Stimulated activated CD8-positive, alpha-beta memory T cell treated with anti-CD3 and anti-CD28 coated beads, Interleukin-12 subunit alpha, Interleukin-12 subunit beta, amount 100 ng/mL, for 24 hours (primary cell): Measurements from ENCODE around the gene SARS2.
"Not testable (repeated sequence)": the region's sequence is repeated elsewhere in the genome, so short reads cannot be mapped to it uniquely, and the experiment has no call there.

ENCODE experiments used
- DNase-seq: peaks from one replicate; pipeline ENCODE4 v3.0.0-alpha.2; 2020; ENCODE audit errors: extremely low read depth

Gene SARS2

DNA sequence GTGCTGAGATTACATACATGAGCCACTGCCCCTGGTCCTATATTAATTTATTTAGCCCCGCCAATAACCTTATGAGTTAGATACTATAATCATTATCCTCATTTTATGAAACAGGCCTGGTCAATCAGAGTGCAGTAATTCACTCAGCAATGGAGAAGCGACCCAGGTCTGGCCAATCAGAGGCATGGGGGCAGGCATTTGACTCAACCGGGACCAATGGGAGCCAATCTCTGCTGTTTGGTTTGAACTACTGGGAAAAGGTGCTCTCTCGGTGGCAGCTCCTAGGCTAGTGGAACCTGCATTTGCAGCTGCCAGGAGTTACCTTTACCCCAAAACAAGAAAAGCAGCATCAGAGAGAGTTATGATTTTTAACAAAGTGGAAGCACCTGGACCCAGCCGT lies 37.7 kb downstream of the SARS2 start:
- no peak for DNase-seq

DNA sequence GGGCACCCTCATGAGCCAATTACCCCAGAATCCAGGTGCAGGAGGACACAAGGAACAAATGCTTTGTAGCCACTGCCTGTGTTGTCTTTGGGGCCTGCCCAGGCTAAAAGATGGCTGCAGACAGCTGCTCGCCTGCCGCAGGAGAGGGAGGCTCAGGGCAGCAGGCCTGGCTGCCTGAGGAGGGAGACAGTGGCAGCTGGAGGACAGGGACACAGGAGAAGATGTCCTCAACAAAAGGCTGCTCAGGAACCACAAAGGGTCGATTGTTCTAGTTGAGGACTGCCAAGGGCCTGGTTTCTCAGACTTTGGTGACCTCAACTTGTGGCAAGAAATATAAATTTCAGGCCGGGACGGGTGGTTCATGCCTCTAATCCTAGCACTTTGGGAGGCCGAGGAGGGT lies 38.8 kb downstream of the SARS2 start:
- no peak for DNase-seq

DNA sequence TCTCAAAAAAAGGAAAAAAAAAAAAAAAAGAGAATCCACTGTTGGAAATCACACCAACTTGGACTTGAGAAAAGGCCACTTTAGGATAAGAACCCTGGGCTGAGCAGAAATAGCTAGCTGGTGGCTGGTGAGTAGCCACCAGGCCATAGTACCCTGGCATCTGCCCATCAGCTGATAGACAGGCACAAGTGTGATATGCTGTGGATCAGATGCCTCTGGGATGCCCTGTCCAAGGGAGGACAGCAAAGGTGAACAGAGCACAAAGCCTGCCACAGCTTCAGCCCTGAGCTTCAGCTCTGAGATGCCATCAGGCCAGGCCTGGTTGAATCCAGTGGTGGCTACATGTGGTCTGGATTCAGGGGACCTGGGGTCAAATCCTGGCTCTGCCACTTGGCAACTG lies 39.9 kb downstream of the SARS2 start:
- no peak for DNase-seq

DNA sequence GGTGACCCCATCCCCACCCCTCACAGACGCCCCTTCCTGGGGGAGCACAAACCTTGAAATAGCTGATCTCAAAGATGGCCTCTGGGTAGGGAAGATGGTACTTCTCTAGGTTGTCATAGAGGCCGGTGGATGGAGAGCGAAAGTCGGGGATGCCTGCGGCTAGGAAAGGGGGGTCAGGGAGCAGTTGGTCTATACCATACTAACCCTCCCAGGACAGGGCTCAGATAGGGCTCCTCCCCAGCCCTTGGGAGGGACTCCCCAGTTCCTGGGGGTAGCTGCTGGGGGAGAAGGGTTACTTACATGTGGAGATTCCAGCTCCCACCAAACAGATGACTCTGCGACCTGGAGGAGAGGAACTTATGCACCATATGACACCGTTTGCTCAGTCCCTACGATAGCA lies 40.8 kb downstream of the SARS2 start:
- DNase-seq: no peak

DNA sequence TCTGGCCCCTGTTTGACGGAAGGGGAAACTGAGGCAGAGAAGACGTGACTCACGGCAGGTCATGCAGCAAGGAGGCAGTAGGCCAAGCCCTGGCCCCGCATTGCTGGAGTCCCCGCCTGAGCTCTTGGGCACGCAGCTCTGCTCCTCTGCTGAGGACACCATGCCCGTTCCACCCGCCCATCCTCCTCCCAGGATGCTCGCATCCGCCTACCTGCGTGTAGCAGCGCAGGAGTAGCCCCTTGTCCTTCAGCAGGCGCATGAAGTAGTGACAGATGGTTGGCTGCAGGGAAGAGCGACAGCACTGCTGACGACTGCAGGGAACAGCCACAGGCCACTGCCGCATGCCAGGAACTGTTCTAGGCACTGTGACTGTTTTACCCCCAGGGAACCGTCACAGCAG lies 41.7 kb downstream of the SARS2 start:
- DNase-seq: no peak

DNA sequence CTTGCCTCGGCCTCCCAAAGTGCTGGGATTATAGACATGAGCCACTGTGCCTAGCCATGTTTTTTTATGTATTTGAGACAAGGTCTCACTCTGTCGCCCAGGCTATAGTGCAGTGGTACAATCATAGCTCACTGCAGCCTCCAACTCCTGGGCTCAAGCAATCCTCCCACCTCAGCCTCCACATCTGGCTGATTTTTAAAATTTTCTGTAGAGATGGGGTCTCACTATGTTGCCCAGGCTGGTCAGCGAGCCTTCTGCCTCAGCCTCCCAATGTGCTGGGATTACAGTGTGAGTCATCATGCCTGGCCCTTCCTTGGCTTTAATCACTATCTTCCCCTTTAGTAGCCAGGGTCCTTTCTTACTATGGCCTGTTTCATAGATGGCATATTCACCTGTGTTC lies 45.9 kb downstream of the SARS2 start:
- not testable (repeated sequence) for DNase-seq

DNA sequence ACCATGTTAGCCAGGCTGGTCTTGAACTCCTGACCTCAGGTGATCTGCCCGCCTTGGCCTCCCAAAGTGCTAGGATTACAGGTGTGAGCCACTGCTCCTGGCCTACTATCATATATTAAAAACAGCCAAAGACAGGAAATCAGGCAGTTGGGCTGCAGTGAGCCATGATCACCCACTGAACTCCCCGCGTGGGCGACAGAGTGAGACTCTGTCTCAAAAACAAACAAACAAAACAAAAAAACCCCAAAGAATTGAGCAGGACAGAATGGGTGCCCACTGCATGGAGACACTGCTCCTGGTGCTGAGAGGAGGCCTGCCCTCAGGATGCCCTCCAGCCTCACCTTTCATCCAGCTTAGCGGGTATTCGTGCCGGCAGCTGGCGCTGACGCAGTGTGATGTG lies 47.3 kb downstream of the SARS2 start:
- DNase-seq: no peak

DNA sequence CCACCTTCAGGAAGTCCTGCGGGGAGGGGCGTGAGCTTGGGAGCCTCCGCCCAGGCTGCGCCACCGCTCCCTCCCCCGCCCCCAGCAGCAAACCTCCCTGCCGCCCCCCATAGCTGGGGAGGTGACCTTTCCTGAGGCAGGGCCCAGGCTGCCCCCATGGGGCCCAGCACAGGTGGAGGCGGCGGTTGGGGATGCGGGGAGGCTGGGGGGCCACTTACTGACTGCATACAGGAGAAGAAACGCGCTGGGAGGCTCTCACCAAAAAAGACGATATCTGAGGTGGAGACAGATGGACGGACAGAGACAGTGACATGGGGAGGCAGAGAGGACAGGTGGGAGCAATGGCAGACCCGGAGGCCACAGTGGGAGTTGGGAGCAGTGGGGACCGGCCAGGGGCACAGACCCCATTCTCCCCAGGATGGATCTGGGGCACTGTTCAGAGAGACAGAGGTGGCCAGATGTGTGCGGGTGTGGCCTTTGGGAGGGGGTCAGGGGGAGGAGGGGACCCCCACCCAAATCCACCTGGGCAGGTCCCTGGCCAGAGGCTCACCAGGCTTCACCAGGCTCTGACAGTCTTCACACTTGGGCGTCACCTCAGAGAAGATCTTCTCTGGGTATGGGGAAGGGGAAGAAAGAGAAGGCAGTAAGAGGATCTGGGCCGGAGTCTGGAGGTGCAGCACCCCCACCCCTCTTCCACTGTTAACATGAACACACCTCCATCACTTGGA lies 49.5 kb downstream of the SARS2 start:
- no peak for DNase-seq

DNA sequence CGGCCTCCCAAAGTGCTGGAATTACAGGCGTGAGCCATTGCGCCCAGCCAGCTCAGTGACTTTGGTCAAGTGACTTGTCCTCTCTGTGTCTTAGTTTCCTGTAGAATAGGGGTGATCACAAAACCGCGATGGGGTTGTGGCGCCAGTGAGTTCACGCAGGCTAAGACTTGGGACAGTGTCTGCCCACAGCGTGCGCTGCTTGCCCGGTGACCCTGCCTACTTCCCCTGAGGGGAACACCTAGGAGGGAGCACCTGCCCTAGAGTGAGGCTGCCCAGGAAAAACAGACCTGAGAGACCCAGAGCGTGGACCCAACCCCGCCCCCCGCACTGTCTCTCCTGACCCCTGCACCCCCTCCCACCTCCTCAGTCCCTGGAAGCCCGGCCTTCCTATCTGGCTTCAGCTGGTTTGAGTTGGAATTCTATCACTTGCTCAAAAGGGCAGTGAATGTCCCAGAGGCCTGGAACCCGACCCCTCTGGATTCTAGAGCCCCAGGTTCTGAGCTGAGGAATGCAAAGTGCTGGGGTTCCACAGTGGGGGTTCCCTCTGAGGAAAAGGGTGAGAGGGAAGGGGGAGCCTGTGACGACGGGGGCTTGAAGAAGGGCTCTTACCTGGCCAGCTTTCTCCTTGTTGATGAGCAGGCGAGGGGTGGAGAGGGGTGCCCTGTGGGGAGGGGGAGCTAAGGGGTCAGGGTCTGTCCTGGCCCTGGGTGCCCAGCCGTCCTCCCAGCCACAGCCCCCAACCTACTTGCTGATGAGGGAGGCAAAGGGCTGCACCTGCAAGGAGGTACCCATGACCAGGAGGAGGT lies 50.3 kb downstream of the SARS2 start:
- DNase-seq: no peak

DNA sequence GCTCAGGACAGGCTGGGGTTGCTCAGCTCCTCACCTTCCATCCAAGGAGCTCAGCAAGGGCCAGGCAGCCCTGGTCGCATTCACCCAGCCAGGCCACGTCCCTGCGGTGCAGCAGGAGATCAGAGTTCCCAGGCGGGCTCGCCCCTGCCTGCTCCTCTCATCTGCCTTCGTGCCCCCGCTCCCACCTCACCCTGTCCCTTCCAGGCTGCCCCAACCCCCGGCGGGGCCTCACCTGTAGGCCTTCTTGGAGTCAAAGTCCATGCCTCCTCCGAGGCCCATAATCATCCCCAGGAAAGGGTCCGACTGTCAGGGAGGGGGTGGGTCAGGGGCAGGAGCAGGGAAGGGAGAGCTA lies 51.2 kb downstream of the SARS2 start:
- DNase-seq: no peak

DNA sequence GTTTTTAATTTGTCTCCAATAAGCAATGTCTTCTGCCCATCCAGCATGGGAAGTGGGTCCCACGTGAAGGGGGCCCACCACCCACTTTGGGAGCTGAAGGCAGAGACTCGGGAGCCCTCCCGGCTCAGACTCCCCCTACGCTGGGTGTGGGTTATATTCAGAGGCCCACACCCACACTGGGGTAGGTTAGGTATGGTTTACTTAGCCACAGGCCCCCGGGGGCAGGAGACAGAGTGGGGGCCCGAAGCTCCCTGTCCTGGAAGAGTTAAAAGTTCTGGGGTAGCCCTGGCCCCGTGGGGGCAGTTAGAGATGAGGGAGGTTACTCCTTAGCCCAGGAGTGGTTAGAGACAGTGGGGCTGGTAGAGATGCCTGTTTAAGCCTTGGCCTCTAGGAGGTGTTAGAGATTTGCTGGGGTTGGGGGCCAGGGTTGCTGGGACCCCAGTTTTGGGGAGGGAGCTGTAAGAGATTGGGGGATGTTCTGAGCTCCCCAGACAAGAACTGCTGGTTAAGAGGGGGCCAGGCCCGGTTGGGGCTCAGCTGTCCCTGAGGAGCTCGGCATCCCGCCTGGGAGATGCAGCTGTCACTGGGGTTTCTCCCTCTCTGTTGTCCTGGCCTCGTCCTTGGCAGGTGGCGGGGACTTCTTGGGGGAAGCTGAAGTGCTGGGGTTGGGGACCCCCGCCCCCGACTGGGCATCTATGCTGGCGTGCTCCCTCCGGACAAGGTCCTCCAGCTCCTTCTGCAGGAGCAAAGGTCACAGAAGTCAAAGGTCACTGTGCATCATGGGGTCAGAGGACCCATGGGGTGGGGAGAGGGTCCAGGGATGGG lies 51.8 kb downstream of the SARS2 start:
- DNase-seq: no peak

DNA sequence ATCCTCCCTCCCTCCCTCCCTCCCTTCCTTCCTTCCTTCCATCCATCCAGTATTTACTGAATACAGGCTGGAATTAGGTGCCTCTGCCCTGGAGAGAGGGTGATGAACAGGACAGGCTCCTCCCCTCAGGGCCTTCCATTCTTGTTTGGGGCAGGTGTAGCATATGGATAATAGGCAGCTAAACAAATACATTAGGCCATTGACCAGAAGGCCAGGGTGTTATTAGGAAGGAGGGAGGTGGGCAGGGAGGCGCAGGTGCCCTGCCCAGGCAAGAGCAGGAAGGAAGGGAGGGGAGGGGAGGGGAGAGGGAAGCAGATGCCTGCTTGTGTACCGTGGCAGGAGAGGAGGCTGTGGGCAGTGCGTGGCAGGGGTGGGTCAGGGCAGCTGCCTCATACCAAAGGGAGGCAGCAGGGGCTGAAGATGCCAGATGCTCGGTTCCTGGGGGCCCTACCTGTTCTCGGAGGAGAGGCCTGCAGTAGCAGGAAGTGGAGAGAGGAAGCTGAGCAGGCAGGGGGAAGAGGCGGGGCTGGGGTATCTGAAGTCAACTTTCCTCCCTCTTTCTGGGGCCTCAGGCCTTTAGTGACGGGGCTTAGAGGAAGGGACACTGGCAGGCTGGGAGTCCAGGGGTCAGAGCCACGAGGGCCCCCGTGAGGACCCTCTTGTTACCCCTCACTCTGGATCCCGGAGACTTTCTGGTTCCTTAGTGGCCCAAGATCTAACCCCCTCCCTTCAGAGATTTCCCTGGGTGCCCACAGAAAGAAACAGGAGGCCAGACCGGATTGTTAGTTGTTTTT lies 52.6 kb downstream of the SARS2 start, which contains the start of gene RINL:
TSS of gene RINL (minus strand) at position 495 of the 794 bp plus-strand sequence. CDS start 1,533 bp downstream, outside the sequence.
- peak; percentile 42 for DNase-seq

DNA sequence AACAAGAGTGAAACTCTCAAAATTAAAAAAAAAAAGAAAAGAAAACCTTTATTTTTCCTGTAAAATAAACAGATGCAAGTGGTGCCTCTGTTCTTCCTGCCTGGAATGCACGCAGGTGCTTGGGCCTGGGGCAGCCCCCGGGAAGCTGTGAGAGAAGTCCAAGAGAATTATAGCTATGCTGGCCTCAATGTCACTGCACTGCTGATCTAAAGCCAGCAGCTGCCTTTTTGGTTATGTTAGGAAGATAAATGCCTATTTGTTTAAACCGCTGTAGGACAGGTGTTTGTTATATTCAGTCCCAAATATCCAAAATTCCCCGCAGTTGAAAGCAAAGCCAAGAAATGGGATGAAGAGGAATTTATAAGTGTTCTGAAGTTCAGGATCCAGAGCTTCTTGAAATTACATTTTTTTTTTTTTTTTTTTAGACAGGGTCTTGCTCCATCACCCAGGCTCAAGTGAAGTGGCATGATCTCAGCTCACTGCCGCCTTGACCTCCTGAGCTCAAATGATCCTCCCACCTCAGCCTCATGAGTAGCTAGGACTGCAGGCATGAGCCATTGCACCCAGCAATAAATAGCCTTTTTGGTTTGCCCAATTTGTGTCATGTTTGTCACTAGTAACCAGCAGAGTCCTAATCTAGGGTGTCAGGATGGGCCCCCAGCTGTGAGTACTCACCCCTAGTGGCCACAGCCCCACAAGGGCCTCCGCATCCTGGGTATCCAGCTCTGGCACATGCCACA lies 54.7 kb downstream of the SARS2 start:
- no peak for DNase-seq

DNA sequence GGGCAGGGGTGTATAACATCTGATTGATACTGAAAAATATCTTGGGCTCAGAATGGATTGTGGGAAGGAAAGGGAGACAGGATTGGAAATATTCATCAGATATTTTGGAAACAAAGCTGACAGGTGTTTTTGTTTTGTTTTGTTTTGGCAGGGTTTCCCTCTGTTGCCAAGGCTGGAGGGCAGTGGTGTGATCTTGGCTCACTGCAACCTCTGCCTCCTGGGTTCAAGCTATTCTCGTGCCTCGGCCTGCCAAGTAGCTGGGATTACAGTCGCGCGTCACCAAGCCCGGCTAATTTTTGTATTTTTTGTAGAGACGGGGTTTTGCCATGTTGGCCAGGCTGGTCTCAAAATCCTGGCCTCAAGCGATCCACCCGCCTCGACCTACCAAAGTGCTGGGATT lies 57.2 kb downstream of the SARS2 start:
- DNase-seq: not testable (repeated sequence)

DNA sequence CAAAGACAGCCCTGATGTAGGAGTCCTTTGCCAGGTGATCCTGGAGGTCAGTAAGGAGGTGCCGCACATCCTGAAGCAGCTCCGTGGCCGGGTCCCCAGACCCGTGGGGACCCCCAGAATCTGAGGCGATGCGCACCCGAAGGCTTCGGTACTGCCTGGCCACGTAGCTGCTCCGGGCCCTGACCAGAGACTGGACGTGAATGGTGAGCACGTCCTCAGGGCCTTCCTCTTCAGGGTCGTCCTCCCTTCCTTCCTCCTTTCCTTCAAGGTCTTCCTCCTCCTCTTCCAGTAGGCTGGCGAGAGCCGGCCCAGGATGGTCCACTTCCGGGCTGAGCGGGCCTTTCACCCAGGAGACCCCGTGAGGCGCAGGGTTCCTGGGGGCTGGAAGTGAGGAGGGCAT lies 60.0 kb downstream of the SARS2 start:
- DNase-seq: no peak

DNA sequence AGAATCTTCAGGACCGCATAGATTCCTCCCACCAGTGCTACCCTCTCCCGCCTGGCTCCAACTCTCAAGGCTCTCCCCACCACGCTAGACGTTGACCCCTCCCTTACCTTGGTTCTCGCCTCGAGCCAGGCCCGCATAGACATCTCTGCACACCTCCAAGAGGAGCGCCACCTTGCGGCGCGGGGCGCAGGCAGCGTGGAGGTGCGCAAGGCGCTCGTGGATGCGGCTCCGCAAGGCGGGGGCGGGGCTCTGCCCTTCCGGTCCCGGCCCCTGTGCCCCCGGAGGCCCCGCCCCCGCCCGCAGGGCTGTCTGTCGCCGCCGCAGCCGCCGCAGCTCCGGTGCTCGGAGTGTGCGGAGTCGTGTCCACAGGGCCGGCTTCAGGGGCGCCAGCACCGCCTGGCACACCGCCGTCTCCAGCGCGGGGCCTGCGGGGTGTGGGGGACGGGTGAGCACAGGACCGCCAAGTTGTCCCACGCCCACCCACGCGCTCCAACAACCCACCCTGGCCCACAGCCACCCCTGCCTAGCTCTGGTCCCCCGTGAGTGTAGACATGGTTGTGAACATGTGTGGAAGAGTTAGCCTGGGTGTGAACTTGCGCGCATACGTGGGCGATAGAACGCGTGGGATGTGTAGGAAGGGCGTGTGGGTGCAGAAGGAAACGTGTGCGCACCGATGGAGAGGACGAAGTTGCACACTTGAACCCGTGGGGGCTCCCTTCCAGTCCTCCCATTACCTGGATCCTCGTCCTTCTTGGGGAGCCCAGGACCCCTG lies 60.5 kb downstream of the SARS2 start:
- peak; percentile 74 for DNase-seq

DNA sequence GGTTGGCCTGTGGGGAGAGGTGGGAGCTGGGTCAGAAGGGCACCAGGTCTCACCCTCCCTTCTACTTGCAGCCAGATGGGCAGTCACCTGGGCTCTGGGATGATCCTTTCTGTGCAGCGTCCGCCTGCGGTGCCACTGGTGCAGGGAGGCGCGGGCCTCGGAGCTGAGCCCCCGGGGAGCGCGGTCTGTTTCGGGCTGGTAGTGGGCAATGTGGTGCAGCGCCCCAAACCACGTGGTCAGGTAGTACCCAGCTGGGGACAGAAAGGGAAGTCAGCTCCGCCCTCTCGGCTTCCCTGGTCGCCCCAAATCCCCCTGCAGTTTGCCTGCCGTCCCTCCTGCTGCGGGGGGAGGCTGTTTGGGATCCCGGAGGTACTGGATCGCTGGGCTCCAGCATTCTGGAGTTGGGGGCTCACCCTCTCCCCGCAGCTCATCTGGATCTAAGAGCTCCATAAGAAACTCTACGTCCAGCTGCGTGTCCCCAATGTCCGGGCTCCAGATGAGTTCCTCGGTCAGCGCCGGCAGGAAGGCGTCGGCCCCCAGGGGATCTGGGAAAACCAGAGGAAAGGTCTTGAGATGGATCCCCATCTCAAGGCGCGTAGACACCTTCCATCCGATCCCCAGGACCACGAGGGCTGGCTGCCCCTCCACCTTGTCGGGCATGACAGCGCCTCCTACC lies 61.3 kb downstream of the SARS2 start:
- DNase-seq: no peak

DNA sequence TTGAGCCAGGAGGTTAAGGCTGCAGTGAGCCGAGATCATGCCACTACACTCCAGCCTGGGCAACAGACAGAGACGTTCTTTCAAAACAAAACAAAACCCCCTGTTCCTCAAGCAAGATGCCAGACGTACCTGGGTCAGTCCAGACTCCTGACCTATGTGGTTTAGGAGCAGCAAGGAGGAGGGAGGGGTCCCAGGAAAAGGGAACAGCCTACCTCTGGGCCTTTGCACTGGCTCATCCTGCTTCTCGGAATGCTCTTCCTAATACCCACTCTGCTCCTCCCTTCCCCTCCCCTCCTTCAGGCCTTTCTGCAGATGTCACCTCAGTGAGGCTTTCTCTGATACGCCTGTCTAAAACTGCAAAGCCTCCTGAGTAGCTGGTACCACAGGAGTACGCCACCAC lies 62.0 kb downstream of the SARS2 start:
- DNase-seq: no peak

DNA sequence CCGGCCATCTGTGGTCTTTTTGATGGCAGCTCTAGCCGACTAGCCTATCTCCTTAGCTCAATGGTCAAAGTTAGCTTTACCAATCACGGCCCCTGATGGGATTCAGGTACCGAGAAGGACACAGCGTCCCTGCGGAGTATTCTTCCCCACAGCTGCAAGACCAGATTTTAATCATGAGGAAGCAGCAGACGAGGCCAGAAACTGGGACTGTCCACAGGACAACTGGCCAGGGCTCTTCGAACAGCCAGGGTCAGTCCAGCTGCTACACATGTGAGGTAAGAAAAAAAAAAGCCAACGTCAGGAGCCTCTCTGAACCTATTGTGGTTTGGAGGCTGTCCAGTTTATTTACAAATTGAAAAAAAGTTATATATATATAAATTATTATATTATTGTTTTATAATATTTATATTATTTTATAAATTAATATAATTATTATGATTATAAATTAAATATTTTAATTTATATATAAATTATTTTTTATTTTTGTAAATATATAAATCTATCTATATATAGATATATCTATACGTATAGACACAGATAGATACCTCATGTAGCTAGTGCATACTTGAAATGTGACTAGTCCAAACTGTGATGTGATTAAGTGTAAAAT lies 63.3 kb downstream of the SARS2 start:
- no peak for DNase-seq
